GM12878 (cell line): Measurements from ENCODE around the gene PRKCB. TPM values are rescaled to one million over a fixed set of nuclear protein-coding genes. Genes with fewer than 3 reads are reported as not detected.

Experiments used
- ATAC-seq: fragments of 200-7000 bp; cut with Tn5 transposase; 3 replicates; pipeline ENCODE4 v1.9.1; 2020; ENCODE audit warnings: mild to moderate bottlenecking, moderate library complexity
- BruUV-seq: library from RNA; stranded (reverse); fragments of 400-500 nt; replicated peaks from 2 replicates; lab custom pipeline; 2021; lab: Mats Ljungman, UMichigan
- CTCF ChIA-PET: fragments of 300-600 bp; sonication (Branson Sonifier 250); formaldehyde crosslinking; extraction: SDS; loops from one replicate; lab custom pipeline; 2021; ENCODE audit warnings: inconsistent platforms; lab: Yijun Ruan, JAX
- POLR2A ChIA-PET: fragments of 350-600 bp; formaldehyde crosslinking; extraction: SDS; loops from one replicate; lab custom pipeline; 2021; ENCODE audit warnings: inconsistent platforms; lab: Charles Lee
- RAD21 ChIA-PET: fragments of 300-600 bp; sonication (Branson Sonifier 250); formaldehyde crosslinking; loops from one replicate; lab custom pipeline; 2023; ENCODE audit warnings: antibody characterized with exemption; ENCODE audit not compliant: unreplicated experiment; lab: Charles Lee
- SMC1A ChIA-PET: fragments of 300-600 bp; sonication (Branson Sonifier 250); formaldehyde crosslinking; loops from one replicate; lab custom pipeline; 2023; ENCODE audit not compliant: unreplicated experiment, uncharacterized antibody; lab: Charles Lee
- DNase-seq: peaks from one replicate; pipeline ENCODE4 v3.0.0-alpha.2; 2011; ENCODE audit warnings: low read depth, low spot score
- FAIRE-seq: peaks from 3 replicates; lab custom pipeline; 2011; peaks lifted over from hg19 to GRCh38; lab: Jason Lieb, UNC
- H2AFZ ChIP-seq: 2 replicates; pipeline ENCODE4 v1.6.0; 2011; ENCODE audit warnings: low read depth, low read length, control low read depth; ENCODE audit not compliant: control insufficient read depth
- H3K27ac ChIP-seq: 2 replicates; pipeline ENCODE4 v1.5.1; 2011; ENCODE audit warnings: control low read depth; ENCODE audit not compliant: control insufficient read depth, insufficient read depth
- H3K27me3 ChIP-seq, 2 experiments: replicated peaks in 1 of 2; 2 replicates each; pipeline versions ENCODE4 v1.6.0 to v1.6.1; 2011; ENCODE audit warnings: low read length in 1 of 2; ENCODE audit not compliant: control insufficient read depth in 2 of 2, insufficient read depth in 2 of 2
- H3K36me3 ChIP-seq, 2 experiments: 2 replicates each; pipeline ENCODE4 v1.5.1; 2011; ENCODE audit warnings: low read length in 1 of 2; ENCODE audit not compliant: control insufficient read depth in 2 of 2, insufficient read depth in 2 of 2
- H3K4me1 ChIP-seq: 2 replicates; pipeline ENCODE4 v1.6.1; 2011; ENCODE audit warnings: mild to moderate bottlenecking, low read length, moderate library complexity, mixed read lengths; ENCODE audit not compliant: control insufficient read depth, insufficient read depth
- H3K4me2 ChIP-seq: 2 replicates; pipeline ENCODE4 v1.6.0; 2011; ENCODE audit warnings: control low read depth; ENCODE audit not compliant: control insufficient read depth, insufficient read depth
- H3K4me3 ChIP-seq: fragments of 200-600 bp; sonication (generic); 2 replicates; pipeline ENCODE4 v1.5.1; 2016
- H3K79me2 ChIP-seq: 2 replicates; pipeline ENCODE4 v1.6.0; 2011; ENCODE audit warnings: low read length; ENCODE audit not compliant: control insufficient read depth, insufficient read depth
- H3K9ac ChIP-seq: 2 replicates; pipeline ENCODE4 v1.8.0; 2011; ENCODE audit warnings: low read length, control low read depth, mixed read lengths; ENCODE audit not compliant: control insufficient read depth, insufficient read depth
- H3K9me3 ChIP-seq: replicated peaks from 3 replicates; pipeline ENCODE4 v1.5.1; 2011; ENCODE audit warnings: mild to moderate bottlenecking, low read length; ENCODE audit not compliant: control insufficient read depth, insufficient read depth
- H4K20me1 ChIP-seq: 2 replicates; pipeline ENCODE4 v1.6.0; 2011; ENCODE audit not compliant: control insufficient read depth, insufficient read depth
- EP300 ChIP-seq, 2 experiments: fragments of 150-350 bp in 1 of 2; IDR thresholded peaks; 2 replicates each; pipeline ENCODE4 v1.6.1; 2011 to 2012; ENCODE audit warnings: low read depth in 2 of 2, low read length in 2 of 2, borderline replicate concordance in 1 of 2, improper control_type of control experiment in 1 of 2, inconsistent platforms in 1 of 2; ENCODE audit not compliant: control insufficient read depth in 1 of 2
- MTA2 ChIP-seq: fragments of 450-650 bp; IDR thresholded peaks from 2 replicates; pipeline ENCODE4 v1.6.1; 2016; ENCODE audit warnings: low read depth, mild to moderate bottlenecking, moderate library complexity
- RAD21 ChIP-seq: IDR thresholded peaks from 2 replicates; pipeline ENCODE4 v1.6.1; 2011; ENCODE audit warnings: mild to moderate bottlenecking, low read depth, low read length, moderate library complexity; ENCODE audit not compliant: insufficient read depth
- STAT3 ChIP-seq: IDR thresholded peaks from 2 replicates; pipeline ENCODE4 v1.6.1; 2011; ENCODE audit warnings: low read depth, low read length, improper control_type of control experiment
- TARDBP ChIP-seq: IDR thresholded peaks from 2 replicates; pipeline ENCODE4 v1.6.1; 2016; ENCODE audit warnings: borderline replicate concordance
- YY1 ChIP-seq: IDR thresholded peaks from 2 replicates; pipeline ENCODE4 v1.6.1; 2011; ENCODE audit warnings: low read depth, mild to moderate bottlenecking, low read length
- WGBS: methylation state at CpG from one replicate; pipeline ENCODE4 v1.1.6; 2016; ENCODE audit warnings: low lambda C conversion rate; ENCODE audit not compliant: insufficient replicate concordance, insufficient coverage; ENCODE audit errors: missing lambda C conversion rate; 5-methylcytosine and 5-hydroxymethylcytosine counted together
- in situ Hi-C: fragments of 300-500 bp; cut with MboI; formaldehyde crosslinking; loops from 9 replicates; pipeline ENCODE4 v1.14.3; 2018; ENCODE audit warnings: mixed read lengths
- intact Hi-C: fragments of 100-400 bp; cut with micrococcal nuclease; formaldehyde crosslinking; loops from one replicate; pipeline ENCODE4 v1.14.2; 2022; ENCODE audit not compliant: unreplicated experiment
- polyA plus RNA-seq, 11 experiments: library from polyadenylated mRNA; depleted of rRNA in 4 of 11; unstranded in 6 of 11; stranded (reverse) in 5 of 11; fragments of >200 nt; fragmentation: Nextera tagmentation in 4 of 11; fragmentation: Illumina TruSeq in 1 of 11; extraction: Ambion mirVana in 4 of 11; extraction: Trizol in 1 of 11; gene quantifications; 1 replicate in 1 of 11; 2 replicates in 10 of 11; pipeline versions ENCODE4 v1.2.1 to v1.2.3, GENCODE V29; 2011 to 2016; ENCODE audit warnings: inconsistent platforms in 2 of 11, missing spikeins in 2 of 11, low read depth in 1 of 11
- total RNA-seq, 4 experiments: library from RNA; depleted of rRNA in 3 of 4; stranded (reverse); fragments of >200 nt in 3 of 4; fragmentation: Illumina TruSeq in 1 of 4; extraction: Trizol in 1 of 4; gene quantifications; 2 replicates each; pipeline versions ENCODE4 v1.2.1 to v1.2.3, GENCODE V29; 2013 to 2021
- TF ChIP-seq, protein P1 (sequence below): IDR thresholded peaks from 2 replicates; pipeline ENCODE4 v1.6.1; 2011; ENCODE audit warnings: mild to moderate bottlenecking, low read depth, low read length, moderate library complexity; ENCODE audit not compliant: insufficient replicate concordance
- TF ChIP-seq, protein P2 (sequence below): fragments of 450-650 bp; IDR thresholded peaks from 2 replicates; pipeline ENCODE4 v1.6.1; 2017; ENCODE audit warnings: mild to moderate bottlenecking, low read depth, inconsistent platforms; ENCODE audit not compliant: poor library complexity, severe bottlenecking

PRKCB gene
- total and polyA plus RNA-seq, 10 of the 15 experiments (the other 5 are each of a cell fraction or from before 2014, with no cell fraction given) = 21.4 to 158 (median 97.3) TPM

DNA sequence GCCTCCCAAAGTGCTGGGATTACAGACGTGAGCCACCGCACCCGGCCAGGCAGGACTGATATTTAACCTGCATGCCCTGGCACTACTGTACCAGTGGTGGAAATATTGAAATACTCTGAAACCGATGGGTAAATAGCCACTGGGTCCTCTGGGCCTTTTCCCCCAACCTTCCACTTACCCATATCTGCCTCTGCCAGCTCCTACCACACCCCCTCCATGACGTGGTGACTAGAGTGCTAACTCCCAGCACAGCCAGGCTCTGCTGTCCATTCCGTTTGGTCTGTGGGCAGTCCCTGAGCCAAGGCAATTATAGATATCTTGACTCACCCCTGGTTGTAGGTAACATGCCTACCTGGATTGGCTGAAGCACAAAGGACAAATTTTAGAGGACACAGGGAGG, 187.8 kb downstream of the PRKCB start:
- no peak for ATAC-seq
- POLR2A ChIA-PET = no interaction called here
- no peak for FAIRE-seq

More for the DNA sequence above, 187.8 kb downstream of the PRKCB start:
- intact Hi-C loops = no loop called here
- Histone ChIP-seq H3K9me3 (no peaks in the 10 kb centered on the region; the same call in 2 of the 3 replicates), H4K20me1 (no peaks in the 10 kb centered on the region; the same call in 1 of the 2 replicates), H3K79me2 (peaks cover 9% of the 10 kb centered on the region), H3K9ac (no peak overlapping the region), H2AFZ (no peak overlapping the region), H3K27me3 (no peaks in the 10 kb centered on the region), H3K4me2 (no peak overlapping the region), H3K4me3 (no peak overlapping the region), H3K27ac (no peak overlapping the region), H3K36me3 (no peaks in the 10 kb centered on the region; a peak in 1 of 4 replicates), H3K4me1 (peaks cover 30% of the 10 kb centered on the region)
- BruUV-seq = no TSS peak
- ChIA-PET CTCF (interaction anchor here (1.2 to 3.9 kb wide), 3 partner anchors 11 to 222 kb away, joined by 4 to 19 read pairs (median 11); no protein-coding TSS in a partner anchor), SMC1A (interaction anchor here (0.9 to 1.0 kb wide), 2 partner anchors 8 to 220 kb away, joined by 3 to 4 read pairs; no protein-coding TSS in a partner anchor), RAD21 (no interaction called here)
- WGBS = 86% methylated on average over 5 of the region's 6 CpGs
- DNase-seq = no peak
- in situ Hi-C loops = no loop called here
- no peak for TF ChIP-seq YY1
- TF ChIP-seq, protein P1, sequence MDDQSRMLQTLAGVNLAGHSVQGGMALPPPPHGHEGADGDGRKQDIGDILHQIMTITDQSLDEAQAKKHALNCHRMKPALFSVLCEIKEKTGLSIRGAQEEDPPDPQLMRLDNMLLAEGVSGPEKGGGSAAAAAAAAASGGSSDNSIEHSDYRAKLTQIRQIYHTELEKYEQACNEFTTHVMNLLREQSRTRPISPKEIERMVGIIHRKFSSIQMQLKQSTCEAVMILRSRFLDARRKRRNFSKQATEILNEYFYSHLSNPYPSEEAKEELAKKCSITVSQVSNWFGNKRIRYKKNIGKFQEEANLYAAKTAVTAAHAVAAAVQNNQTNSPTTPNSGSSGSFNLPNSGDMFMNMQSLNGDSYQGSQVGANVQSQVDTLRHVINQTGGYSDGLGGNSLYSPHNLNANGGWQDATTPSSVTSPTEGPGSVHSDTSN = no peak
- no peak for TF ChIP-seq MTA2
- TF ChIP-seq STAT3 = no peak
- no peak for TF ChIP-seq EP300 (IDR thresholded peaks at IDR 0.05; ENCODE audit: borderline replicate concordance in 1 of 2, control insufficient read depth in 1 of 2, low read depth in 2 of 2, low read length in 2 of 2)
- TF ChIP-seq, protein P2, sequence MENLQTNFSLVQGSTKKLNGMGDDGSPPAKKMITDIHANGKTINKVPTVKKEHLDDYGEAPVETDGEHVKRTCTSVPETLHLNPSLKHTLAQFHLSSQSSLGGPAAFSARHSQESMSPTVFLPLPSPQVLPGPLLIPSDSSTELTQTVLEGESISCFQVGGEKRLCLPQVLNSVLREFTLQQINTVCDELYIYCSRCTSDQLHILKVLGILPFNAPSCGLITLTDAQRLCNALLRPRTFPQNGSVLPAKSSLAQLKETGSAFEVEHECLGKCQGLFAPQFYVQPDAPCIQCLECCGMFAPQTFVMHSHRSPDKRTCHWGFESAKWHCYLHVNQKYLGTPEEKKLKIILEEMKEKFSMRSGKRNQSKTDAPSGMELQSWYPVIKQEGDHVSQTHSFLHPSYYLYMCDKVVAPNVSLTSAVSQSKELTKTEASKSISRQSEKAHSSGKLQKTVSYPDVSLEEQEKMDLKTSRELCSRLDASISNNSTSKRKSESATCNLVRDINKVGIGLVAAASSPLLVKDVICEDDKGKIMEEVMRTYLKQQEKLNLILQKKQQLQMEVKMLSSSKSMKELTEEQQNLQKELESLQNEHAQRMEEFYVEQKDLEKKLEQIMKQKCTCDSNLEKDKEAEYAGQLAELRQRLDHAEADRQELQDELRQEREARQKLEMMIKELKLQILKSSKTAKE = no peak
- no peak for TF ChIP-seq TARDBP
- no peak for TF ChIP-seq RAD21
